Neural progenitor cell (in vitro differentiated cells): Measurements from ENCODE around the gene KRTAP9-4. TPM values are rescaled to one million over a fixed set of nuclear protein-coding genes. Genes with fewer than 3 reads are reported as not detected.

ENCODE experiments used
- DNase-seq: peaks from one replicate; pipeline ENCODE4 v3.0.0-alpha.2; 2016; ENCODE audit warnings: low spot score
- H2AFZ ChIP-seq: fragments of 200-600 bp; sonication (generic); replicated peaks from 2 replicates; pipeline ENCODE4 v1.6.1; 2016; ENCODE audit warnings: antibody characterized with exemption
- H3F3A ChIP-seq: fragments of 200-600 bp; sonication (generic); 2 replicates; pipeline ENCODE4 v1.6.1; 2016; ENCODE audit warnings: antibody characterized with exemption, low read depth
- H3K27ac ChIP-seq: fragments of 200-600 bp; sonication (generic); 2 replicates; pipeline ENCODE4 v1.5.1; 2016; ENCODE audit warnings: mild to moderate bottlenecking
- H3K27me3 ChIP-seq: fragments of 200-600 bp; sonication (generic); 2 replicates; pipeline ENCODE4 v1.6.1; 2016; ENCODE audit warnings: mild to moderate bottlenecking, moderate library complexity
- H3K36me3 ChIP-seq: fragments of 200-600 bp; sonication (generic); 2 replicates; pipeline ENCODE4 v1.5.1; 2016
- H3K4me1 ChIP-seq: fragments of 200-600 bp; sonication (generic); 2 replicates; pipeline ENCODE4 v1.6.1; 2016; ENCODE audit warnings: mixed run types
- H3K4me2 ChIP-seq: fragments of 200-600 bp; sonication (generic); 2 replicates; pipeline ENCODE4 v1.6.1; 2016
- H3K4me3 ChIP-seq: fragments of 200-600 bp; sonication (generic); 2 replicates; pipeline ENCODE4 v1.5.1; 2016
- H3K79me2 ChIP-seq: fragments of 200-600 bp; sonication (generic); 2 replicates; pipeline ENCODE4 v1.6.1; 2016; ENCODE audit warnings: low read depth
- H3K9ac ChIP-seq: fragments of 200-600 bp; sonication (generic); 2 replicates; pipeline ENCODE4 v1.6.1; 2016
- H3K9me3 ChIP-seq: fragments of 200-600 bp; sonication (generic); 2 replicates; pipeline ENCODE4 v1.5.1; 2016; ENCODE audit warnings: low read depth
- H4K20me1 ChIP-seq: fragments of 200-600 bp; sonication (generic); 2 replicates; pipeline ENCODE4 v1.6.1; 2016; ENCODE audit warnings: low read depth
- H3K27ac Mint-ChIP-seq: 3 replicates; pipeline ENCODE4 v1.8.0; 2021; ENCODE audit warnings: mixed read lengths
- H3K27me3 Mint-ChIP-seq: 2 replicates; pipeline ENCODE4 v1.8.0; 2022; ENCODE audit warnings: low read depth, mild to moderate bottlenecking, inconsistent platforms, moderate library complexity, mixed read lengths; ENCODE audit not compliant: insufficient read depth
- H3K36me3 Mint-ChIP-seq: 3 replicates; pipeline ENCODE4 v1.8.0; 2021; ENCODE audit warnings: mixed read lengths
- H3K4me1 Mint-ChIP-seq: 3 replicates; pipeline ENCODE4 v1.8.0; 2021; ENCODE audit warnings: mixed read lengths
- H3K4me3 Mint-ChIP-seq: 3 replicates; pipeline ENCODE4 v1.8.0; 2021; ENCODE audit warnings: mild to moderate bottlenecking, moderate library complexity, mixed read lengths
- H3K9me3 Mint-ChIP-seq: 3 replicates; pipeline ENCODE4 v1.8.0; 2020; ENCODE audit warnings: mixed read lengths
- EZH2 ChIP-seq: fragments of 200-600 bp; sonication (generic); IDR thresholded peaks from 2 replicates; pipeline ENCODE4 v1.6.1; 2017; ENCODE audit warnings: antibody characterized with exemption, mild to moderate bottlenecking, moderate library complexity
- EZH2phosphoT487 ChIP-seq: fragments of 200-600 bp; sonication (generic); IDR thresholded peaks from 2 replicates; pipeline ENCODE4 v1.6.1; 2017; ENCODE audit warnings: antibody characterized with exemption
- small RNA-seq: library from RNA; depleted of rRNA; stranded (forward); fragments of <200 nt; gene quantifications from one replicate; pipeline ENCODE3, GENCODE V24; 2015
- total RNA-seq: library from RNA; depleted of rRNA; stranded (reverse); fragments of >200 nt; gene quantifications from 2 replicates; pipeline ENCODE4 v1.2.3, GENCODE V29; 2015; ENCODE audit warnings: low replicate concordance
- TF ChIP-seq, protein P1 (sequence below): fragments of 200-600 bp; sonication (generic); IDR thresholded peaks from 2 replicates; pipeline ENCODE4 v1.5.1; 2017; ENCODE audit warnings: antibody characterized with exemption, mild to moderate bottlenecking

Gene KRTAP9-4
- total RNA-seq, 1 donor from 2014 or later, result not detected

DNA sequence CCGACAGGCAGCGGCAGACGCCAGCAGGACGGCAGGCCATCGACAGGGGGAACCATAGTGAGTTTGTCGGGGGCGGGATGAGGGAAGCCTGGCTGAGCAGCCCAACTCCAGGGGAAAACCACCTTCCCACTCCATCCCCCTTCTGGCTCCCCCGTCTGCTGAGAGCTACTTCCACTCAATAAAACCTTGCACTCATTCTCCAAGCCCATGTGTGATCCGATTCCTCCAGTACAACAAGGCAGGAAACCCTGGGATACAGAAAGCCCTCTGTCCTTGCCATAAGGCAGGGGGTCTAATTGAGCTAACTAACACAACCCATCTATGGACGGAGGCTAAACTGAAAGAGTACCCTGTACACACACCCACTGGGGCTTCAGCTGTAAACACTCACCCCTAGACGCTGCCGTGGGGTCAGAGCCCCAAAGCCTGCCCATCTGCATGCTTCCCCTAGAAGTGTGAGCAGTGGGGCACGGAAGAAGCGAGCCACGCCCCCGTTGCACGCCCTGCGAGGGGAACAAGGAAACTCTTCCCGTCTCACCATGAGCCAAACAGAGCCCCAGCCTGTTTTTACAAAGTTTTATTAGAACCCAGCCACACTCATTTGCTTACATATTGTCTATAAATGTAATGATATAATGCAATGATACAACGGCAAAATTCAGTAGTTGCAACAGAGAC lies 49.1 kb downstream of the KRTAP9-4 start:
- H3K79me2 ChIP-seq, result no peaks in the 10 kb centered on the region
- no peak overlapping the region for H2AFZ ChIP-seq
- H3K27me3 Mint-ChIP-seq, result peaks cover 2% of the 10 kb centered on the region
- no peaks in the 10 kb centered on the region for H3K9me3 Mint-ChIP-seq
- no peaks in the 10 kb centered on the region for H3F3A ChIP-seq
- no peak for DNase-seq
- H3K4me3 ChIP-seq, result no peak overlapping the region
- H3K4me2 ChIP-seq, result no peak overlapping the region
- H3K27ac ChIP-seq, result no peak overlapping the region
- no peaks in the 10 kb centered on the region for H3K4me1 ChIP-seq
- no peaks in the 10 kb centered on the region for H3K4me1 Mint-ChIP-seq
- H3K4me3 Mint-ChIP-seq, result no peak overlapping the region
- no peak overlapping the region for H3K9ac ChIP-seq
- TF ChIP-seq EZH2 (no peak), EZH2phosphoT487 (no peak)
- TF ChIP-seq, protein P1, sequence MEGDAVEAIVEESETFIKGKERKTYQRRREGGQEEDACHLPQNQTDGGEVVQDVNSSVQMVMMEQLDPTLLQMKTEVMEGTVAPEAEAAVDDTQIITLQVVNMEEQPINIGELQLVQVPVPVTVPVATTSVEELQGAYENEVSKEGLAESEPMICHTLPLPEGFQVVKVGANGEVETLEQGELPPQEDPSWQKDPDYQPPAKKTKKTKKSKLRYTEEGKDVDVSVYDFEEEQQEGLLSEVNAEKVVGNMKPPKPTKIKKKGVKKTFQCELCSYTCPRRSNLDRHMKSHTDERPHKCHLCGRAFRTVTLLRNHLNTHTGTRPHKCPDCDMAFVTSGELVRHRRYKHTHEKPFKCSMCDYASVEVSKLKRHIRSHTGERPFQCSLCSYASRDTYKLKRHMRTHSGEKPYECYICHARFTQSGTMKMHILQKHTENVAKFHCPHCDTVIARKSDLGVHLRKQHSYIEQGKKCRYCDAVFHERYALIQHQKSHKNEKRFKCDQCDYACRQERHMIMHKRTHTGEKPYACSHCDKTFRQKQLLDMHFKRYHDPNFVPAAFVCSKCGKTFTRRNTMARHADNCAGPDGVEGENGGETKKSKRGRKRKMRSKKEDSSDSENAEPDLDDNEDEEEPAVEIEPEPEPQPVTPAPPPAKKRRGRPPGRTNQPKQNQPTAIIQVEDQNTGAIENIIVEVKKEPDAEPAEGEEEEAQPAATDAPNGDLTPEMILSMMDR, result no peak
- H3K27ac Mint-ChIP-seq, result no peak overlapping the region
- H3K36me3 ChIP-seq, result no peaks in the 10 kb centered on the region
- no peaks in the 10 kb centered on the region for H4K20me1 ChIP-seq
- no peaks in the 10 kb centered on the region for H3K9me3 ChIP-seq
- no peaks in the 10 kb centered on the region for H3K36me3 Mint-ChIP-seq
- H3K27me3 ChIP-seq, result no peaks in the 10 kb centered on the region

Small RNA genes within 50 kb of the gene (small RNA-seq; reads per million reads assigned to genes)
- not detected for gene KRTAP9-10P

Other genes starting within 250 kb of the KRTAP9-4 start
- not detected in 2 replicates for gene KRTAP3-2, start 249.8 kb upstream of the KRTAP9-4 start, total RNA-seq
- not detected in 2 replicates for gene KRTAP3-1, start 240.6 kb upstream of the KRTAP9-4 start, total RNA-seq
- not detected in 2 replicates for gene KRTAP1-5, start 222.5 kb upstream of the KRTAP9-4 start, total RNA-seq
- gene KRTAP1-4, start 219.5 kb upstream of the KRTAP9-4 start, total RNA-seq, result not detected in 2 replicates
- gene KRTAP1-3, start 214.8 kb upstream of the KRTAP9-4 start, total RNA-seq, result not detected in 2 replicates
- gene KRTAP1-1, start 208.2 kb upstream of the KRTAP9-4 start, total RNA-seq, result not detected in 2 replicates
- not detected in 2 replicates for gene KRTAP2-1, start 202.4 kb upstream of the KRTAP9-4 start, total RNA-seq
- gene KRTAP2-2, start 194.5 kb upstream of the KRTAP9-4 start, total RNA-seq, result not detected in 2 replicates
- gene KRTAP2-3, start 189.6 kb upstream of the KRTAP9-4 start, total RNA-seq, result not detected in 2 replicates
- not detected in 2 replicates for gene KRTAP2-4, start 183.8 kb upstream of the KRTAP9-4 start, total RNA-seq
- not detected in 2 replicates for gene KRTAP4-7, start 165.5 kb upstream of the KRTAP9-4 start, total RNA-seq
- not detected in 2 replicates for gene KRTAP4-8, start 151.5 kb upstream of the KRTAP9-4 start, total RNA-seq
- not detected in 2 replicates for gene KRTAP4-16, start 147.5 kb upstream of the KRTAP9-4 start, total RNA-seq
- not detected in 2 replicates for gene KRTAP4-9, start 144.3 kb upstream of the KRTAP9-4 start, total RNA-seq
- not detected in 2 replicates for gene KRTAP4-11, start 131.3 kb upstream of the KRTAP9-4 start, total RNA-seq
- gene KRTAP4-12, start 125.5 kb upstream of the KRTAP9-4 start, total RNA-seq, result not detected in 2 replicates
- not detected in 2 replicates for gene KRTAP4-6, start 109.1 kb upstream of the KRTAP9-4 start, total RNA-seq
- gene KRTAP4-5, start 99.9 kb upstream of the KRTAP9-4 start, total RNA-seq, result not detected in 2 replicates
- not detected in 2 replicates for gene KRTAP4-4, start 88.9 kb upstream of the KRTAP9-4 start, total RNA-seq
- not detected in 2 replicates for gene KRTAP4-3, start 81.5 kb upstream of the KRTAP9-4 start, total RNA-seq
- gene KRTAP4-2, start 71.5 kb upstream of the KRTAP9-4 start, total RNA-seq, result not detected in 2 replicates
- 0.12 TPM in 1 of 2 replicates, not detected in the other for gene KRTAP4-1, start 64.8 kb upstream of the KRTAP9-4 start, total RNA-seq
- gene KRTAP9-1, start 59.8 kb upstream of the KRTAP9-4 start, total RNA-seq, result not detected in 2 replicates
- not detected in 2 replicates for gene KRTAP9-2, start 23.0 kb upstream of the KRTAP9-4 start, total RNA-seq
- not detected in 2 replicates for gene KRTAP9-3, start 17.2 kb upstream of the KRTAP9-4 start, total RNA-seq
- not detected in 2 replicates for gene KRTAP9-8, start 11.7 kb upstream of the KRTAP9-4 start, total RNA-seq
- gene KRTAP9-9, start 5.7 kb downstream of the KRTAP9-4 start, total RNA-seq, result not detected in 2 replicates
- not detected in 2 replicates for gene KRTAP9-6, start 15.7 kb downstream of the KRTAP9-4 start, total RNA-seq
- gene KRTAP9-7, start 26.0 kb downstream of the KRTAP9-4 start, total RNA-seq, result not detected in 2 replicates
- not detected in 2 replicates for gene KRTAP29-1, start 53.2 kb downstream of the KRTAP9-4 start, total RNA-seq
- gene KRTAP16-1, start 59.6 kb downstream of the KRTAP9-4 start, total RNA-seq, result not detected in 2 replicates
- gene KRTAP17-1, start 66.0 kb downstream of the KRTAP9-4 start, total RNA-seq, result not detected in 2 replicates
- not detected in 2 replicates for gene KRT33A, start 101.1 kb downstream of the KRTAP9-4 start, total RNA-seq
- not detected in 2 replicates for gene KRT33B, start 120.1 kb downstream of the KRTAP9-4 start, total RNA-seq
- not detected in 2 replicates for gene KRT34, start 132.6 kb downstream of the KRTAP9-4 start, total RNA-seq
- gene KRT31, start 147.9 kb downstream of the KRTAP9-4 start, total RNA-seq, result not detected in 2 replicates
- gene KRT37, start 174.9 kb downstream of the KRTAP9-4 start, total RNA-seq, result not detected in 2 replicates
- gene KRT38, start 191.3 kb downstream of the KRTAP9-4 start, total RNA-seq, result not detected in 2 replicates
- not detected in 2 replicates for gene KRT32, start 217.7 kb downstream of the KRTAP9-4 start, total RNA-seq
- not detected in 2 replicates for gene KRT35, start 231.5 kb downstream of the KRTAP9-4 start, total RNA-seq
- gene KRT36, start 240.2 kb downstream of the KRTAP9-4 start, total RNA-seq, result not detected in 2 replicates